Esophagus squamous epithelium (tissue), 4 donors: ENCODE data around the gene ST6GALNAC3.

Source experiments
- CTCF ChIP-seq, 6 experiments: fragments of 450-650 bp in 4 of 6; fragments of 200-600 bp in 2 of 6; sonication (generic) in 2 of 6; IDR thresholded peaks; one replicate each; pipeline ENCODE4 v1.5.1; 2016 to 2019; ENCODE audit warnings: antibody characterized with exemption in 6 of 6, mild to moderate bottlenecking in 4 of 6, moderate library complexity in 4 of 6
- POLR2A ChIP-seq, 4 donors: fragments of 450-650 bp; IDR thresholded peaks; one replicate each; pipeline ENCODE4 v1.6.1; 2017; ENCODE audit warnings: antibody characterized with exemption in 4 of 4, mild to moderate bottlenecking in 4 of 4, moderate library complexity in 3 of 4

GRCh38 chr1:76313304-76313703 lies 238.8 kb downstream of the ST6GALNAC3 start:
- TF ChIP-seq CTCF (IDR thresholded peaks at IDR 0.05) (no peak), POLR2A (IDR thresholded peaks at IDR 0.05) (no peak)
